BJ (cell line): Measurements from ENCODE around the gene ID2. TPM values are rescaled to one million over a fixed set of nuclear protein-coding genes. Genes with fewer than 3 reads are reported as not detected.

ENCODE experiments used
- CTCF ChIA-PET: fragments of 350-600 bp; formaldehyde crosslinking; extraction: SDS; loops from one replicate; lab custom pipeline; 2021; ENCODE audit warnings: antibody characterized with exemption, inconsistent platforms; lab: Yijun Ruan, JAX
- POLR2A ChIA-PET: fragments of 300-600 bp; sonication (Branson Sonifier 250); formaldehyde crosslinking; extraction: SDS; loops from one replicate; lab custom pipeline; 2021; ENCODE audit warnings: antibody characterized with exemption; lab: Charles Lee
- DNase-seq: peaks from one replicate; pipeline ENCODE4 v3.0.0-alpha.2; 2011; ENCODE audit warnings: low read depth
- H3K27me3 ChIP-seq: 2 replicates; pipeline ENCODE4 v1.6.0; 2011; ENCODE audit warnings: low read length; ENCODE audit not compliant: control insufficient read depth, insufficient read depth
- H3K36me3 ChIP-seq: 2 replicates; pipeline ENCODE4 v1.5.1; 2011; ENCODE audit warnings: low read length; ENCODE audit not compliant: control insufficient read depth, insufficient read depth
- H3K4me3 ChIP-seq: 2 replicates; pipeline ENCODE4 v1.5.1; 2011; ENCODE audit warnings: low read depth, mild to moderate bottlenecking, control low read depth, low read length
- CTCF ChIP-seq: IDR thresholded peaks from 2 replicates; pipeline ENCODE4 v1.5.1; 2011; ENCODE audit warnings: low read depth, mild to moderate bottlenecking, control low read depth, inconsistent platforms, low read length, moderate library complexity; ENCODE audit not compliant: insufficient read depth
- polyA plus RNA-seq: library from polyadenylated mRNA; depleted of rRNA; stranded (reverse); fragments of >200 nt; gene quantifications from 2 replicates; pipeline ENCODE4 v1.2.3, GENCODE V29; 2011

Gene ID2
- polyA plus RNA-seq, 1 experiment: 242 TPM

GRCh38 chr2:8643996-8644356 is 37.9 kb upstream of the ID2 start:
- H3K4me3 ChIP-seq: no peak overlapping the region
- no peaks in the 10 kb centered on the region for H3K36me3 ChIP-seq
- no peak for TF ChIP-seq CTCF
- no peak for DNase-seq
- no peaks in the 10 kb centered on the region for H3K27me3 ChIP-seq
- ChIA-PET POLR2A (no interaction called here), CTCF (interaction anchor here (1.0 to 1.5 kb wide), 2 partner anchors 11 to 13 kb away, joined by 3 to 4 read pairs; no protein-coding TSS in a partner anchor)

GRCh38 chr2:8644605-8645175 is 37.2 kb upstream of the ID2 start:
- Histone ChIP-seq H3K4me3 (no peak overlapping the region), H3K36me3 (no peaks in the 10 kb centered on the region), H3K27me3 (no peaks in the 10 kb centered on the region)
- ChIA-PET CTCF (interaction anchor here (0.6 kb wide), 1 partner anchor 13 kb away, joined by 3 read pairs; no protein-coding TSS in a partner anchor), POLR2A (no interaction called here)
- no peak for DNase-seq
- TF ChIP-seq CTCF: no peak

- POLR2A ChIA-PET: no interaction called here
Observed at GRCh38 chr2:8645176-8645831, 36.6 kb upstream of the ID2 start.

GRCh38 chr2:8646731-8647461 is 35.0 kb upstream of the ID2 start:
- POLR2A ChIA-PET: no interaction called here
- Histone ChIP-seq H3K36me3 (no peaks in the 10 kb centered on the region), H3K27me3 (no peaks in the 10 kb centered on the region), H3K4me3 (no peak overlapping the region)
- CTCF ChIA-PET: interaction anchor here (1.5 kb wide), 1 partner anchor 10 kb away, joined by 4 read pairs; no protein-coding TSS in a partner anchor
- no peak for TF ChIP-seq CTCF
- DNase-seq: no peak

More at GRCh38 chr2:8645176-8645831, 36.6 kb upstream of the ID2 start:
- CTCF ChIA-PET: interaction anchor here (0.6 kb wide), 1 partner anchor 13 kb away, joined by 3 read pairs; no protein-coding TSS in a partner anchor
- Histone ChIP-seq H3K4me3 (no peak overlapping the region), H3K27me3 (no peaks in the 10 kb centered on the region), H3K36me3 (no peaks in the 10 kb centered on the region)
- no peak for TF ChIP-seq CTCF
- no peak for DNase-seq

GRCh38 chr2:8647462-8647857 is 34.4 kb upstream of the ID2 start:
- no peak overlapping the region for H3K4me3 ChIP-seq
- H3K27me3 ChIP-seq: no peaks in the 10 kb centered on the region; the same call in 1 of the 2 replicates
- ChIA-PET CTCF (no interaction called here), POLR2A (no interaction called here)
- no peaks in the 10 kb centered on the region for H3K36me3 ChIP-seq
- TF ChIP-seq CTCF: no peak
- DNase-seq: no peak
